Heart right ventricle (tissue), 16 donors: ENCODE data around the gene DOCK2. TPM values are rescaled to one million over a fixed set of nuclear protein-coding genes. Genes with fewer than 3 reads are reported as not detected.

ENCODE experiments used
- ATAC-seq, 8 donors: fragments of 200-7000 bp; cut with Tn5 transposase; one replicate each; pipeline ENCODE4 v1.9.1; 2020; ENCODE audit warnings: mild to moderate bottlenecking in 8 of 8, moderate library complexity in 8 of 8, moderate number of reproducible peaks in 1 of 8
- DNase-seq, 2 donors: peaks; one replicate each; pipeline ENCODE4 v3.0.0-alpha.2; 2020
- H3K27ac ChIP-seq, 10 donors: fragments of 200-600 bp; sonication (generic) in 2 of 10; one replicate each; pipeline versions ENCODE4 v1.5.0 to v1.8.0; 2020 to 2022; ENCODE audit warnings: mild to moderate bottlenecking in 3 of 10
- H3K27me3 ChIP-seq, 7 donors: fragments of 200-600 bp; one replicate each; pipeline ENCODE4 v1.8.0; 2021 to 2022; ENCODE audit warnings: mild to moderate bottlenecking in 2 of 7
- H3K36me3 ChIP-seq, 9 donors: fragments of 200-600 bp; sonication (generic) in 1 of 9; one replicate each; pipeline versions ENCODE4 v1.5.0 to v1.8.0; 2020 to 2022; ENCODE audit warnings: mild to moderate bottlenecking in 2 of 9
- H3K4me1 ChIP-seq, 9 donors: fragments of 200-600 bp; sonication (generic) in 1 of 9; one replicate each; pipeline versions ENCODE4 v1.5.0 to v1.8.0; 2020 to 2022; ENCODE audit warnings: mild to moderate bottlenecking in 4 of 9
- H3K4me3 ChIP-seq, 10 donors: fragments of 200-600 bp; sonication (generic) in 2 of 10; one replicate each; pipeline versions ENCODE4 v1.5.0 to v1.8.0; 2020 to 2022; ENCODE audit warnings: mild to moderate bottlenecking in 7 of 10, moderate library complexity in 2 of 10
- H3K9me3 ChIP-seq, 11 donors: fragments of 200-600 bp in 10 of 11; sonication (generic) in 2 of 11; one replicate each; pipeline versions ENCODE4 v1.5.0 to v1.8.0; 2013 to 2022; ENCODE audit warnings: mild to moderate bottlenecking in 2 of 11, control low read depth in 1 of 11, moderate library complexity in 1 of 11
- CTCF ChIP-seq, 9 donors: fragments of 200-600 bp; sonication (generic) in 2 of 9; IDR thresholded peaks; one replicate each; pipeline versions ENCODE4 v1.5.0 to v1.8.0; 2021 to 2022; ENCODE audit warnings: antibody characterized with exemption in 9 of 9, mild to moderate bottlenecking in 5 of 9, moderate library complexity in 1 of 9
- WGBS, 2 donors: extraction: QIAGEN DNeasy Blood & Tissue Kit; methylation state at CpG; one replicate each; pipeline ENCODE4 v1.1.7; 2013; ENCODE audit warnings: inconsistent platforms in 1 of 2; 5-methylcytosine and 5-hydroxymethylcytosine counted together
- intact Hi-C, 10 donors: fragments of 100-400 bp; cut with DNase I; formaldehyde crosslinking; loops; one replicate each; pipeline versions ENCODE4 v1.11.1 to v1.14.2; 2022
- polyA plus RNA-seq, 2 donors: library from polyadenylated mRNA; stranded (reverse); fragments of 200-250 nt; gene quantifications; one replicate each; pipeline ENCODE4 v1.2.3, GENCODE V29; 2013
- total RNA-seq, 10 donors: library from RNA; stranded (reverse); fragmentation: NEBNext Ultra II Directional in 3 of 10; extraction: Animal tissue kit (Norgen Biotek cat#: 25700) in 3 of 10; gene quantifications; one replicate each; pipeline versions ENCODE4 v1.2.1 to v1.2.4, GENCODE V29; 2021 to 2023
- donor health status: Arrhythmogenic right ventricular cardiomyopathy.
- donor health status: ischemic (EF 13 %, LVEDD 7.1; RV severe dilation, severe dysfunction).
- donor health status: healthy with polysubstance abuse.
- donor health status: DM: no; HTN: yes; CAD: no.
- donor health status: DM: no; HTN: no; CAD: no.
- donor health status: ischemic (EF 25% LVEDD 6.9; RV normal size, moderate dysfunction).
- donor health status: ischemic (EF 25% LVEDD 5.7; RV mildly dilated, moderate dysfunction).
- donor health status: healthy.
- donor health status: DM: yes; HTN: yes; CAD: no.
- donor health status: Ischemic cardiomyopathy.
- donor health status: ischemic (EF 35%, LVEDD 5.7; RV mildly dilated, moderate dysfunction).
- donor health status: nonischemic (EF 11% LVEDD 7.7; RV severe dilation, severe dysfunction).
- donor health status: DM: yes; HTN: yes; CAD: no.
- donor health status: PGD.
- donor health status: ischemic (EF 29% LVEDD 5.4; RV normal size, mild dysfunction).
- donor health status: nonischemic (EF 23%, LVEDD 6.1; RV moderate dilation, normal function).

Gene DOCK2
- total and polyA plus RNA-seq, 12 donors: 1.2 to 24.6 (median 4.2) TPM

GRCh38 chr5:169837686-169838085, 200.6 kb downstream of the DOCK2 start:
- ATAC-seq (no peak), DNase-seq (no peak)
- no peak overlapping the region for H3K27ac ChIP-seq
- no peaks in the 10 kb centered on the region for H3K27me3 ChIP-seq
- no peak overlapping the region for H3K4me3 ChIP-seq
- H3K36me3 ChIP-seq: peaks cover 0 to 31% (median 0%) of the 10 kb centered on the region in 9 donors
- no peak for TF ChIP-seq CTCF (IDR thresholded peaks at IDR 0.05)
- intact Hi-C loops: no loop called here
- H3K4me1 ChIP-seq: no peaks in the 10 kb centered on the region
- no peaks in the 10 kb centered on the region for H3K9me3 ChIP-seq

GRCh38 chr5:169838688-169839087, 201.6 kb downstream of the DOCK2 start:
- intact Hi-C loops: no loop called here
- 84 to 89% methylated on average over 3 of the region's 3 CpGs for WGBS, 2 donors

GRCh38 chr5:169840405-169840804, 203.3 kb downstream of the DOCK2 start:
- DNase-seq (no peak), ATAC-seq (no peak)
- H3K27me3 ChIP-seq: no peaks in the 10 kb centered on the region
- H3K27ac ChIP-seq: no peak overlapping the region
- intact Hi-C loops: no loop called here
- no peak overlapping the region for H3K4me3 ChIP-seq
- H3K4me1 ChIP-seq: no peaks in the 10 kb centered on the region
- no peaks in the 10 kb centered on the region for H3K9me3 ChIP-seq
- H3K36me3 ChIP-seq: peaks cover 0 to 39% (median 0%) of the 10 kb centered on the region in 9 donors
- 91 to 96% methylated on average over 3 of the region's 3 CpGs for WGBS, 2 donors
- TF ChIP-seq CTCF (IDR thresholded peaks at IDR 0.05): no peak

More at GRCh38 chr5:169838688-169839087, 201.6 kb downstream of the DOCK2 start:
- H3K27me3 ChIP-seq: no peaks in the 10 kb centered on the region
- no peak for ATAC-seq
- H3K4me3 ChIP-seq: no peak overlapping the region
- DNase-seq: no peak
- no peaks in the 10 kb centered on the region for H3K4me1 ChIP-seq
- no peaks in the 10 kb centered on the region for H3K9me3 ChIP-seq
- H3K27ac ChIP-seq: no peak overlapping the region
- H3K36me3 ChIP-seq: peaks cover 0 to 39% (median 0%) of the 10 kb centered on the region in 9 donors
- TF ChIP-seq CTCF (IDR thresholded peaks at IDR 0.05): no peak

- TF ChIP-seq CTCF (IDR thresholded peaks at IDR 0.05): no peak
- Histone ChIP-seq H3K9me3 (peaks cover 0 to 2% (median 0%) of the 10 kb centered on the region in 11 donors), H3K36me3 (peaks cover 0 to 39% (median 0%) of the 10 kb centered on the region in 9 donors), H3K27ac (no peak overlapping the region), H3K4me1 (no peaks in the 10 kb centered on the region), H3K27me3 (no peaks in the 10 kb centered on the region), H3K4me3 (no peak overlapping the region)
- DNase-seq (no peak), ATAC-seq (no peak)
- intact Hi-C loops: no loop called here
These were observed 205.6 kb downstream of the DOCK2 start for GRCh38 chr5:169842699-169843098.
